Stomach smooth muscle (tissue), 2 donors: ENCODE results near the gene LRRC37A3.
"Not testable (repeated sequence)": the region's sequence is repeated elsewhere in the genome, so short reads cannot be mapped to it uniquely, and the experiment has no call there.

Experiments
- H3K27ac ChIP-seq: one replicate; pipeline ENCODE4 v1.7.0; 2013; ENCODE audit warnings: mild to moderate bottlenecking, low read length, inconsistent platforms
- H3K27me3 ChIP-seq, 2 donors: one replicate each; pipeline ENCODE4 v1.7.0; 2013; ENCODE audit warnings: low read length in 2 of 2; ENCODE audit not compliant: insufficient read depth in 2 of 2, control insufficient read depth in 1 of 2
- H3K36me3 ChIP-seq, 2 donors: one replicate each; pipeline ENCODE4 v1.7.0; 2013; ENCODE audit warnings: low read length in 2 of 2; ENCODE audit not compliant: control insufficient read depth in 2 of 2, insufficient read depth in 2 of 2
- H3K4me1 ChIP-seq: one replicate; pipeline ENCODE4 v1.7.0; 2013; ENCODE audit warnings: low read length; ENCODE audit not compliant: control insufficient read depth, insufficient read depth
- H3K4me3 ChIP-seq, 2 donors: one replicate each; pipeline ENCODE4 v1.7.0; 2013; ENCODE audit warnings: low read length in 2 of 2
- H3K9ac ChIP-seq, 2 donors: one replicate each; pipeline ENCODE4 v1.7.0; 2013; ENCODE audit warnings: low read length in 2 of 2, mild to moderate bottlenecking in 1 of 2
- H3K9me3 ChIP-seq, 2 donors: one replicate each; pipeline ENCODE4 v1.7.0; 2013; ENCODE audit warnings: low read length in 2 of 2; ENCODE audit not compliant: control insufficient read depth in 2 of 2
- donor health status: healthy.
- donor health status: Pancreatic carcinoma.

The LRRC37A3 gene

GRCh38 chr17:64941045-64941444 is 21.8 kb upstream of the LRRC37A3 start:
- Histone ChIP-seq H3K27me3 (no peaks in the 10 kb centered on the region), H3K9me3 (no peaks in the 10 kb centered on the region), H3K4me1 (no peaks in the 10 kb centered on the region), H3K9ac (no peak overlapping the region), H3K4me3 (no peak overlapping the region), H3K27ac (no peak overlapping the region), H3K36me3 (peaks cover 0 to 6% of the 10 kb centered on the region in 2 donors)

- Histone ChIP-seq H3K4me1 (no peaks in the 10 kb centered on the region), H3K27ac (no peak overlapping the region), H3K27me3 (no peaks in the 10 kb centered on the region), H3K9me3 (no peaks in the 10 kb centered on the region), H3K4me3 (no peak overlapping the region), H3K9ac (no peak overlapping the region), H3K36me3 (peaks cover 0 to 6% of the 10 kb centered on the region in 2 donors)
Observed at GRCh38 chr17:64940055-64940454, 20.8 kb upstream of the LRRC37A3 start.

GRCh38 chr17:64938925-64939474 is 19.7 kb upstream of the LRRC37A3 start:
- H3K27ac ChIP-seq: no peak overlapping the region
- no peak overlapping the region for H3K4me3 ChIP-seq
- H3K36me3 ChIP-seq: peaks cover 0 to 6% of the 10 kb centered on the region in 2 donors
- H3K4me1 ChIP-seq: no peaks in the 10 kb centered on the region
- no peaks in the 10 kb centered on the region for H3K27me3 ChIP-seq
- H3K9ac ChIP-seq: no peak overlapping the region
- no peaks in the 10 kb centered on the region for H3K9me3 ChIP-seq

- Histone ChIP-seq H3K27me3 (no peaks in the 10 kb centered on the region), H3K4me3 (no peak overlapping the region), H3K36me3 (peaks cover 0 to 4% of the 10 kb centered on the region in 2 donors), H3K9me3 (no peaks in the 10 kb centered on the region), H3K27ac (no peak overlapping the region), H3K4me1 (no peaks in the 10 kb centered on the region), H3K9ac (no peak overlapping the region)
Observed at GRCh38 chr17:64938290-64938689, 19.0 kb upstream of the LRRC37A3 start.

GRCh38 chr17:64936117-64936516 is 16.8 kb upstream of the LRRC37A3 start:
- Histone ChIP-seq H3K27me3 (no peaks in the 10 kb centered on the region), H3K4me1 (no peaks in the 10 kb centered on the region), H3K9ac (no peak overlapping the region), H3K36me3 (peaks cover 0 to 4% of the 10 kb centered on the region in 2 donors), H3K9me3 (no peaks in the 10 kb centered on the region), H3K4me3 (no peak overlapping the region), H3K27ac (no peak overlapping the region)

GRCh38 chr17:64934284-64934778 is 15.1 kb upstream of the LRRC37A3 start:
- H3K27me3 ChIP-seq, H3K36me3 ChIP-seq, H3K9ac ChIP-seq, H3K4me1 ChIP-seq, H3K4me3 ChIP-seq, H3K9me3 ChIP-seq, H3K27ac ChIP-seq: not testable (repeated sequence)

- H3K36me3 ChIP-seq, H3K27me3 ChIP-seq, H3K4me3 ChIP-seq, H3K4me1 ChIP-seq, H3K27ac ChIP-seq, H3K9me3 ChIP-seq, H3K9ac ChIP-seq: not testable (repeated sequence)
Observed at GRCh38 chr17:64932850-64933249, 13.6 kb upstream of the LRRC37A3 start.

- H3K9ac ChIP-seq, H3K36me3 ChIP-seq, H3K9me3 ChIP-seq, H3K4me1 ChIP-seq, H3K4me3 ChIP-seq, H3K27ac ChIP-seq, H3K27me3 ChIP-seq: not testable (repeated sequence)
Observed at GRCh38 chr17:64930374-64930773, 11.1 kb upstream of the LRRC37A3 start.

GRCh38 chr17:64929419-64930209 is 10.3 kb upstream of the LRRC37A3 start:
- not testable (repeated sequence) for H3K27me3 ChIP-seq, H3K27ac ChIP-seq, H3K9ac ChIP-seq, H3K36me3 ChIP-seq, H3K4me1 ChIP-seq, H3K9me3 ChIP-seq, H3K4me3 ChIP-seq

- not testable (repeated sequence) for H3K27ac ChIP-seq, H3K27me3 ChIP-seq, H3K4me1 ChIP-seq, H3K36me3 ChIP-seq, H3K4me3 ChIP-seq, H3K9me3 ChIP-seq, H3K9ac ChIP-seq
Observed at GRCh38 chr17:64928701-64929100, 9.4 kb upstream of the LRRC37A3 start.

- not testable (repeated sequence) for H3K4me1 ChIP-seq, H3K9me3 ChIP-seq, H3K27ac ChIP-seq, H3K9ac ChIP-seq, H3K4me3 ChIP-seq, H3K36me3 ChIP-seq, H3K27me3 ChIP-seq
Observed at GRCh38 chr17:64927444-64927843, 8.2 kb upstream of the LRRC37A3 start.
